Left renal cortex interstitium (tissue), 4 donors: Measurements from ENCODE around the gene CKS1B. TPM values are rescaled to one million over a fixed set of nuclear protein-coding genes. Genes with fewer than 3 reads are reported as not detected.
"Not testable (repeated sequence)": the region's sequence is repeated elsewhere in the genome, so short reads cannot be mapped to it uniquely, and the experiment has no call there.

Source experiments
- DNase-seq, 4 donors: peaks; one replicate each; pipeline ENCODE4 v3.0.0-alpha.2; 2013; ENCODE audit warnings: low read depth in 4 of 4, low spot score in 2 of 4, missing footprints in 1 of 4
- polyA plus RNA-seq, 4 donors: library from polyadenylated mRNA; unstranded; fragments of 120-200 nt; gene quantifications; one replicate each; pipeline ENCODE4 v1.2.1, GENCODE V29; 2013; ENCODE audit not compliant: insufficient read length in 4 of 4

The CKS1B gene
- polyA plus RNA-seq, 4 donors: 82.3 to 99.0 (median 91.8) TPM

- no peak for DNase-seq
Measured at GRCh38 chr1:154982341-154982740, 7.9 kb downstream of the CKS1B start.

DNA sequence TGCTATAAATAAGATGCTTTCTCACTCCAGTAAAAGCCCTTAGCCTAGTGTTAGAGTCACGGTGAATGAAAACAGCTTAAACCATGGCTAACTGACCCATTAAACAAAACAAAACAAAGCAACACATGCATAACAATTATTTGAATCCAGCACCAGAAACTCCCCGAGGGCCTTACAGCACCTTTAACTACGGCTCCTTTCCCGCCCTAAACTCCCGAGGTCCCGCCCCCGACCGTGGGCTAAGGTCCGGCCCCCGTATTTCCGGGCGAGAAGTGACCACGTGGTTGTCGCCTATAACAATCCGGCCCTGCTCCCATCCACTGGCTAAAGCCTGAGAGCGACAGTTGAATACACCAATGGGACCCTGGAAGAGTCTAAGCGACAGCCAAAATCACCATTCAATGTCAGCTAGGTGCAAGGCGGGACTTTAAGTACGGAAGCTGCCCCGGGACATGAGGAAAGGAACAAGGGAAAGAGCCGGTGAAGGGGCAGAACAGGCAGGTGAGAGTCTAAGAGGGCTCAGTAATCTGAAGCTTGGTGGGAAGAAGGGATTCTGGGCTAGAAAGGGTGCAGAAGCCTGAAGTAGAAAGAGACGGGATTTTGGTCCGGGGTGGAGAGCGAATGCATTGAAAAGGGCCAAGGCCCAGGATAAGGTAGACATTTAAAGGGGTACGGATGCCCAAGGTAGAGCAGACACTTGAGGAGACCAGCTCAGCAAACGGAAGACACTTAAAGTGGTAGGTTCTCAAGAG lies 8.6 kb downstream of the CKS1B start, which contains the start of gene FLAD1:
Gene FLAD1 (plus strand): TSS at position 448 of the 752 bp plus-strand sequence. CDS start 351 bp downstream, outside the sequence.
- DNase-seq: peak; percentile 98 to 100 (median 100)

DNA sequence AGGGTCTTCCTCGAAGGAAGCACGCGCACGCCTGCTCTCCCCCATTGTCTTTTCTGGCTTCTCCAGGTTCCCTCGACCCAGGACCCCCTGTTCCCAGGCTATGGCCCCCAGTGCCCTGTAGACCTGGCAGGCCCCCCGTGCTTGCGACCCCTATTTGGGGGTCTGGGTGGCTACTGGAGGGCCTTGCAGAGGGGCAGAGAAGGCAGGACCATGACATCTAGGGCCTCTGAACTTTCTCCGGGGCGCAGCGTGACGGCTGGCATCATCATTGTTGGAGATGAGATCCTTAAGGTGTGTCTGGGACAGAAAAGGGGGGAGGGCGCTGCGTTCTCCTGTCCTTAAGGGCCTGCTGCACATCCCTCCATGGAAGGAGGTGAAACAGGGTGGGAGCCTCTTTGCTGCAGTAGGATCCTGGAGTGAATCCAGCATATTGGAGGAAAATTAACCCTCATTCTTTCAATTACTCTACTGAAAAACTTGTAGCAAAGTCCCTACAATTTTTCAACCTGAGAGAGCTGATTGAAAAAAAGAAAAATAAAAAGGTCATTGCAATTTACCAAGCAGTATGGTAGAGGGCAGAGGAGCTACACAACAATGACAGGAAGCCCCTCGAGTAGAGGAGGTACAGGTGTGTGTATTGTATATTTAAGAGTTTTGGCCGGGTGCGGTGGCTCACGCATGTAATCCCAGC lies 9.4 kb downstream of the CKS1B start:
- DNase-seq: no peak

DNA sequence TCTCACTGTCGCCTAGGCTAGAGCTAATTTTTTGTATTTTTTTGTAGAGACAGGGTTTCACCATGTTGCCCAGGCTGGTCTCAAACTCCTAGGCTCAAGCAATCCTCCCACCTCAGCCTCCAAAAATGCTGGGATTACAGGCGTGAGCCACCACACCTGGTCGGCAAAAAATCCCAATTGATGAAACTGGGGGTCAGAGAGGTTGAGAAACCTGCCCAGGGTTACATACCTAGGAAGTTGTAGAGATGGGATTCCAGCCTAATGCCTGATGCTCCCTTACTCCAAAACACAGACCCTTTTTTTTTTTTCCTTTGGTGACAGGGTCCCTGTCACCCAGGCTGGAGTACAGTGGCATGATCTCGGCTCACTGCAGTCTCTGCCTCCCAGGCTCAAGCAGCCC lies 12.3 kb downstream of the CKS1B start:
- DNase-seq: not testable (repeated sequence)

DNA sequence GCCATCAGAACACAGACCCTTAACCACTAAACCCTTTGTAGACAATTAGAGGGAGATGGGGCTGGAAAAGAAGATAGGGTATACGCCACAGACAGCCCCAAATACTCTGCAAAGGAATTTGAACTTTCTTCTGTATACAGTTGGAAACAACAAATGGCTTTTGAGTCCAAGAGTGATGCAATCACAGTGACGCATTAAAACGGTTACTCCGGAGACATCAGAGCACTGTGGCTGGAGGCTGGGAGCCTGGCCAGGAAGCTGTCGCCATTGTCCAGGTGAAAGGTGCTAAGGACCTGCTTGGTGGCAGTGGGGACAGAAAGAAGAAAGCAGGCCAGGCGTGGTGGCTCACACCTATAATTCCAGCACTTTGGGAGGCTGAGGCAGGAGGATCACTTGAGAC lies 12.8 kb downstream of the CKS1B start:
- DNase-seq: no peak

DNA sequence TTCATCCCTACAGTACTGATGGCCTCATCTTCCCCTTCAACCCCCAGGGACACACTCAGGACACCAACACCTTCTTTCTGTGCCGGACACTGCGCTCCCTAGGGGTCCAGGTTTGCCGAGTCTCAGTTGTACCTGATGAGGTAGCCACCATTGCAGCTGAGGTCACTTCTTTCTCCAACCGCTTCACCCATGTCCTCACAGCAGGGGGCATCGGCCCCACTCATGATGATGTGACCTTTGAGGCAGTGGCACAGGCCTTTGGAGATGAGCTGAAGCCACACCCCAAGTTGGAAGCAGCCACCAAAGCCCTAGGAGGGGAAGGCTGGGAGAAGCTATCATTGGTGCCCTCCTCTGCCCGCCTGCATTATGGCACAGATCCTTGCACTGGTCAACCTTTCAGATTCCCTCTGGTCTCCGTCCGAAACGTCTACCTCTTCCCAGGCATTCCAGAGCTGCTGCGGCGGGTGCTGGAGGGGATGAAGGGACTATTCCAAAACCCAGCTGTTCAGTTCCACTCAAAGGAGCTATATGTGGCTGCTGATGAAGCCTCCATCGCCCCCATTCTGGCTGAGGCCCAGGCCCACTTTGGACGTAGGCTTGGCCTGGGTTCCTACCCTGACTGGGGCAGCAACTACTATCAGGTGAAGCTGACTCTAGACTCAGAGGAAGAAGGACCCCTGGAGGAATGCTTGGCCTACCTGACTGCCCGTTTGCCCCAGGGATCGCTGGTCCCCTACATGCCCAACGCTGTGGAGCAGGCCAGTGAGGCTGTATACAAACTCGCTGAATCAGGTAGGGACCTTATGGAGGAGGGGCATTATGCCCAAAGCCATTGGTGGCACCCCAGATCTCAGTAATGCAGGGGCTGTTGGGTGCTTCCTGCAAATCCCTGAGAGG lies 13.8 kb downstream of the CKS1B start:
- no peak for DNase-seq

DNA sequence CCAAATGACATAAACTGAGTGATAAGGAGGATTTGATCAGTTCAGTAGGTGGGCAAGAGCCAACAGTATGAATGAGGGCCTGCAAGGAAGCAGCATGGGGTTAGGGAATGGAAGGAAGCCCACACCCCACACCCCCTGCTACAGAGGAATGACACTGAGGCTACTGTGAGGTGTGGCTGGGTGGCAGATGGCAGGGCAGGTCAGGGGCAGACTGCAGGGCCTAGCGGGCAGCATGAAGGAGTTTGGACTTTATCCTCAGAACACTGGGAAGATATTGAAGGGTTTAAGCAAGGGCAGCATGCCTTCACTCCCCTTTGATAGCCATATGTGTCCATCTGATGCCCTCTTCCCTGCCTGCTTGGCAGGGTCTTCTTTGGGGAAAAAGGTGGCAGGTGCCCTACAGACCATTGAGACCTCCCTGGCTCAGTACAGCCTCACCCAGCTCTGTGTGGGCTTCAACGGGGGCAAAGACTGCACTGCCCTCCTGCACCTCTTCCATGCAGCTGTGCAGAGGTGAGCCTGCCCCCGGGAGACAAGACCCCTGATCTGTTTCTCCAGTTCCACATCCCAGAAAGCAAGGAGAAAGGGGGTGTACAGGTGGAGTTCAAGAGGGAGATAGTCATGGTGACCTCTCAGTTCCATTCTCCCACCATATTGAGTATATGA lies 14.8 kb downstream of the CKS1B start:
- no peak for DNase-seq

DNA sequence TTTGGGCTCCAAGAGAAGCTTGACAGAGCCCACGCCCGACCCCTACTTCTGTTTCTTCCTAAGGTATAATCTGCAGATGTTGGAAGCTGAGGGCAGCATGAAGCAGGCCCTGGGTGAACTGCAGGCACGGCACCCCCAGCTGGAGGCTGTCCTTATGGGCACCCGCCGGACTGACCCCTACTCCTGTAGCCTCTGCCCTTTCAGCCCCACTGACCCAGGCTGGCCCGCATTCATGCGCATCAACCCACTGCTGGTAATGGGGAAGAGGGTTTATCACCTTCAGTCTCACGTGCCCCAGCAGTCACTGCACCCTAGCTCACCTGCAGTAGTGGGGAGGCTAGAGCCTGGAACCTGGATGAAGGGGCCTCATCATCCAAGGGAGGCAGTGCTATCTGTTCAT lies 15.8 kb downstream of the CKS1B start:
- DNase-seq: no peak

GRCh38 chr1:154992721-154993571 lies 18.5 kb downstream of the CKS1B start:
- DNase-seq: no peak

DNA sequence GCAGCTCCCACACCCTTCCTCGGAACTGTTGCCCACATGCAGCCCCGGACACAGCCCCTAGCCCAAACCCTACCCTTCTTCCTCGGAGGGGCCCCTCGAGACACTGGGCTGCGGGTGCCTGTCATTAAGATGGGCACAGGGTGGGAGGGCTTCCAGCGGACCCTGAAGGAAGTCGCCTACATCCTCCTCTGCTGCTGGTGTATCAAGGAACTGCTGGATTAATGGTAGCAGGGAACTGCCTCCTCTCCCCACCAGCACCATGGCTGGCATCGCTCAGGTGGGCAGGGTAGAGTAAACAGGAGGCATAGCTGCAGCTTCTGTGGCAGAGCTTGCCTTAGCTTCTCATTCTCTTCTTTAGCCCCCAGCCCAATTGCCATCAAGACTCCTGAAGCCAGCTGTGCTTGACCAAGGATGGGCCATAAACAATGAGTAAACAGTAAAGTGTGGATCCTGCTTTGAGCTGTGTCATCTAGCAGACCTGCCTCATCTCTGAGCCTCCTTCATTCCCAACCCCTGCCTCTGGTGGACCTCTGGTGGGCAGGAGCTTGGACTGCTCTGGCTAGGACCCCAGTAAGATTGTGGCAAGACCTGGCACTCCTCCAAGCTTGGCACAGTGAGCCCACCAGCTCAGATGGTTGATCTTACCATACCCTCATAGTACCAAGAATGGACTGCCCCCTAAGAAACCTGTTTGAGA lies 19.2 kb downstream of the CKS1B start, which contains the start of gene LENEP:
Gene LENEP (plus strand): TSS at position 15 of the 697 bp plus-strand sequence. CDS start 22 bp downstream, at position 37.
- DNase-seq: no peak

GRCh38 chr1:154994269-154994587 lies 19.7 kb downstream of the CKS1B start:
- DNase-seq: no peak

DNA sequence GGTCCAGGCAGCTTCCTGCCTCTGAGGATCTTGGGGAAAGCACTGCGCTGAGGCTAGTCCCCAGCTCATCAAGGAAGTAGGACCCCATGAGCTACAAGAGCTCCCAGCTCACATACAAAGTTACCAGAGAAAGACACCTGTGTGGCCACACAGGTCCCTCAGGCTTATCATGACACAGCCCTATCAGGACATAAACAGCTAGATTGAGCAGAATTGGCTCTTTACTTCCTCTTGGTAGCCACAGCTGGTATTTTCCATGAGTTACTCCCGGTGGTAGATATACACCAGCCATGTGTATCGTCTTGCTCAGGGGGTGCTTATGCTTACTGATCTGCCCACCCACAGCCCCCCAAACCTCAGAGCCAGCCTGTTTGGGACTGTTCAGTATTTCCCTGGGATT lies 20.1 kb downstream of the CKS1B start:
- DNase-seq: no peak

- DNase-seq: peak in 1 of 4 donors; percentile 54
Measured at GRCh38 chr1:154995301-154995983, 21.0 kb downstream of the CKS1B start.

DNA sequence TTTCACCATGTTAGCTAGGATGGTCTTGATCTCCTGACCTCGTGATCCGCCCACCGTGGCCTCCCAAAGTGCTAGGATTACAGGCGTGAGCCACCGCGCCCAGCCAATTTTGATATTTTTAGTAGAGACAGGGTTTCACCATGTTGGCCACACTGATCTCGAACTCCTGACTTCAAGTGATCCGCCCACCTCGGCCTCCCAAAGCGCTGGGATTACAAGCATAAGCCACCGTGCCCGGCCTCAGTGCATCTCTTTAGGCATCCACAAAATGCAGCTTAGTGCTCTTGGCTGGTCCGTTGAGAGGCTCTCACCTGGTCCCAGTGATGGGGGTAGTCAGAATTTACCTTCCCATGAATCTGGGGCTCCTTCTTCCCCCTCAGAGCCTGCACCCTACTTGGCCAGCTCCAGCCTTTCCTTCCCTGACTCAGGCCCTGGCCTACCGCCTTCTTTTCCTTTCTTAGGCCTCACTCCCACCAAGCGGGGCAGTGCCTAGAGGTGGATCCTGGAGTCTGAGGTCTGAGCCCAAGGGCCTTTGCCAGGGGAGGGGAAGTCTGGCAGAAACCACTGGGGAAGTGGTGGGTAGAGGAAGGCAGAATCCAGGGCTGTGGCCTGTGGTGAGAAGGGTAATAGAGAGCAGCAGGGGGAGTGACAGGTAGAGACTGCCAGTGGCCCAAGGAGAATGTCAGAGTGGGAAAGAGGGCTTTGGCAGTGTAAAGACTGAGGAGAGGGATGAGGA lies 22.7 kb downstream of the CKS1B start:
- DNase-seq: no peak

DNA sequence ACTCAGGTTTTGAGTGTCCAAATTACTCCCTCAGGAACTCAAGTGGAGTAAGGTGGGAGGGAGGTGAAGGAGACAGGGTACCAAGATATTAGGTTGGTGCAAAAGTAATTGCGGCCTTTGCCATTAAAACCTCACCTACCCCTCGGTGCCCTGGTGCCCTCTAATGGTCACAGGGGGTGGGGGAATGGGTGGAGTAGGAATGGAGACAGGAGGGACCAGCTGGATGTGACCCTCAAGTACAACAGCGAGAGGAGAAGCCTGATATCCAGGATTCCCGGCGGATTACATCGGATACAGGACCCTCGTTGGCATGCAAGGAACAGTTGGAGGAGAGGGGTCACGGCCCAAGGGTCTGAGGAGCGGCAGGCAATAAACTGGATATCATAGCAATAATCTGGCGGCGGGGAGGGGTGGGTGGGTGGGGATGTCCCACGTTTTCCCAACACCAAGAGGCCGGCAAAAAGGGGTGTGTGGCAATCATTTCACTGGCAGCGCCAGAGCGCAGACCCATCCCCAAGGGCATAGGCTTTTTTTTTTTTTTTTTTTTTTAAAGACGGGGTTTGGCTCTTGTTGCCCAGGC lies 23.8 kb downstream of the CKS1B start:
- no peak for DNase-seq

DNA sequence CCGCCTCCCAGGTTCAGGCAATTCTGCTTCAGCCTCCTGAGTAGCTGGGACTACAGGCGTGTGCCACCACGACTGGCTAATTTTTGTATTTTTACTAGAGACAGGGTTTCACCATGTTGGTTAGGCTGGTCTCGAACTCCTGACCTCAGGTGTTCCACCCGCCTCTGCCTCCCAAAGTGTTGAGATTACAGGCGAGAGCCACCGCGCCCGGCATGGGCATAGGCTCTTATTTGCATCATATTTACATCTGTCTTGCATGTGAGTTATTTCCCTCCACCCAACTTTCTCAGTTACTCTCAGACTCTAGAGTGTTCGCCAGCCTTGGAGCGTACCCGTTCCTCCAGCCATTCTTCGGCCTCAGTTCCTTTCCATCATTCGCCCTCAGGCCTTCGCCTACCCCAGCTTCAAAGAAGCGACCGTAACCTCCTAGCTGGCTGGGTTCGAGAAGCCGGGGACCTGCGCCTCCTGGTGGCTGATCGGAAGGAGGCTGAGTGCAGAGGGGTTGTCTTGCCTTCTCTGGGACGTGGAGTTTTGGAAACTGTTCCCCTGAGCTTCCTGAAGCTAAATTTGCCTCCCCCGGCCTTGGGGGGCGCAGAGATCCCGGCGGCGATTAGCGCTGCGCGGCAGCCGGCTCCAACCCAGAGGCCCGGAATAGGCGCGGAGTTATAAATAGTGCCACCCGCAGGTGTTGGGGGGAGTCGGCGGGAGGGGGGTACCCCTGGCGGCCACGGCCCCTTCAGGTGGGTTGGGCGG lies 24.5 kb downstream of the CKS1B start:
- peak in 3 of 4 donors; percentile 41 to 62 (median 57) for DNase-seq
